ENCODE results near the gene NUDC. TPM values are rescaled to one million over a fixed set of nuclear protein-coding genes. Genes with fewer than 3 reads are reported as not detected.

The NUDC gene
- total RNA-seq, 1 experiment from 2014 or later, result 118 TPM

DNA sequence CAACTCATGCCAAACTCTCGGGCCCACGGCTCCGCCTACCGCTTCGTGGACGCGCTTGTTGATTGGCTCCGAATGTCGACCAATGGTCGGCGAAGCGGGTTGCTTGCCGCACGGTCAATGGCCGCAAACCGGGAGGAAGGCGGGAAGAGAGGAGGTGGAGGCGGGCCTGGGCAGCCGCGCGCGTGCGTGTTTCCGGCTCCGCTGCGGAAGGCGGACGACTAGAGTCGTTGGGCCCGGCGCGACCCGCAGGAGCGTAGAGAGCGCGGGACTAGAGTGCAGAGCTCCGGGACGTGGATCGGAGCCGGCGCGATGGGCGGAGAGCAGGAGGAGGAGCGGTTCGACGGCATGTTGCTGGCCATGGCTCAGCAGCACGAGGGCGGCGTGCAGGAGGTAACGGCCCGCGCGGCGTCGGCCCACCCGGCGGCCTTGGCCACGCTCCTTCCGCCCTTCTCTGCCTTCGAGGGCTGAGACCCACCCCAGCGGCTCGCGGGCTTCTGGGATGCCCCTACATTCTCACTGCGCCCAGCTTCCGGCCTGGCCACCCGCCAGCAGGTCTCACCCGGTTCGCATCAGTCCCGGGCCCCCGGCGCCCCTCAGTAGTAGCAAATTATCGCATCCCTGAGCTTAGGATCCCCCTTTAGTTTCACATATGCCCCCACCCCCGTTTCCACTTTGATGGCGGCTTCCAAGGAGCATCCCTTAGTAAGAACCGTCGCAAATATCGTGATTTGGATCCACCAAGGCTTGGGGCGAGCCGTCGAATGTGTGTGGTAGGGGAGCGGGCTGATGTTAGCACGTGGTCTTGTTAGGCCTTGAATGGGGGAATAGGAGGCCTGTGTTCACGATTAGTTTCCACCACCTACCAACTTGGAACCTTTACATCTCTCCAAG, at the start of gene NUDC (continued):
- peak; percentile 97 for TF ChIP-seq ARID4B (CRISPR knock-in tag; IDR thresholded peaks at IDR 0.05; ENCODE audit: borderline replicate concordance)
- 0 out of 2 replicates have a peak, but pooled peaks have one; percentile 31 for TF ChIP-seq GABPB1 (CRISPR knock-in tag; IDR thresholded peaks at IDR 0.05)
- no peak for TF ChIP-seq TP53 (CRISPR knock-in tag; IDR thresholded peaks at IDR 0.05)
- TF ChIP-seq, protein P1, sequence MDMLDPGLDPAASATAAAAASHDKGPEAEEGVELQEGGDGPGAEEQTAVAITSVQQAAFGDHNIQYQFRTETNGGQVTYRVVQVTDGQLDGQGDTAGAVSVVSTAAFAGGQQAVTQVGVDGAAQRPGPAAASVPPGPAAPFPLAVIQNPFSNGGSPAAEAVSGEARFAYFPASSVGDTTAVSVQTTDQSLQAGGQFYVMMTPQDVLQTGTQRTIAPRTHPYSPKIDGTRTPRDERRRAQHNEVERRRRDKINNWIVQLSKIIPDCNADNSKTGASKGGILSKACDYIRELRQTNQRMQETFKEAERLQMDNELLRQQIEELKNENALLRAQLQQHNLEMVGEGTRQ (CRISPR knock-in tag; IDR thresholded peaks at IDR 0.05), result no peak
- TF ChIP-seq ZNF671 (CRISPR knock-in tag; IDR thresholded peaks at IDR 0.05), result no peak
- no peak for TF ChIP-seq CTCF (IDR thresholded peaks at IDR 0.05)
- TF ChIP-seq OVOL2 (CRISPR knock-in tag; IDR thresholded peaks at IDR 0.05; ENCODE audit: borderline replicate concordance), result no peak
- TF ChIP-seq KAT7 (CRISPR knock-in tag; IDR thresholded peaks at IDR 0.05; ENCODE audit: borderline replicate concordance), result no peak; the same call in 1 of the 2 replicates
- TF ChIP-seq ZNF263 (CRISPR knock-in tag; IDR thresholded peaks at IDR 0.05; ENCODE audit: low read depth), result no peak
- TF ChIP-seq MXD4 (CRISPR knock-in tag; IDR thresholded peaks at IDR 0.05; ENCODE audit: borderline replicate concordance), result no peak
- TF ChIP-seq, protein P2, sequence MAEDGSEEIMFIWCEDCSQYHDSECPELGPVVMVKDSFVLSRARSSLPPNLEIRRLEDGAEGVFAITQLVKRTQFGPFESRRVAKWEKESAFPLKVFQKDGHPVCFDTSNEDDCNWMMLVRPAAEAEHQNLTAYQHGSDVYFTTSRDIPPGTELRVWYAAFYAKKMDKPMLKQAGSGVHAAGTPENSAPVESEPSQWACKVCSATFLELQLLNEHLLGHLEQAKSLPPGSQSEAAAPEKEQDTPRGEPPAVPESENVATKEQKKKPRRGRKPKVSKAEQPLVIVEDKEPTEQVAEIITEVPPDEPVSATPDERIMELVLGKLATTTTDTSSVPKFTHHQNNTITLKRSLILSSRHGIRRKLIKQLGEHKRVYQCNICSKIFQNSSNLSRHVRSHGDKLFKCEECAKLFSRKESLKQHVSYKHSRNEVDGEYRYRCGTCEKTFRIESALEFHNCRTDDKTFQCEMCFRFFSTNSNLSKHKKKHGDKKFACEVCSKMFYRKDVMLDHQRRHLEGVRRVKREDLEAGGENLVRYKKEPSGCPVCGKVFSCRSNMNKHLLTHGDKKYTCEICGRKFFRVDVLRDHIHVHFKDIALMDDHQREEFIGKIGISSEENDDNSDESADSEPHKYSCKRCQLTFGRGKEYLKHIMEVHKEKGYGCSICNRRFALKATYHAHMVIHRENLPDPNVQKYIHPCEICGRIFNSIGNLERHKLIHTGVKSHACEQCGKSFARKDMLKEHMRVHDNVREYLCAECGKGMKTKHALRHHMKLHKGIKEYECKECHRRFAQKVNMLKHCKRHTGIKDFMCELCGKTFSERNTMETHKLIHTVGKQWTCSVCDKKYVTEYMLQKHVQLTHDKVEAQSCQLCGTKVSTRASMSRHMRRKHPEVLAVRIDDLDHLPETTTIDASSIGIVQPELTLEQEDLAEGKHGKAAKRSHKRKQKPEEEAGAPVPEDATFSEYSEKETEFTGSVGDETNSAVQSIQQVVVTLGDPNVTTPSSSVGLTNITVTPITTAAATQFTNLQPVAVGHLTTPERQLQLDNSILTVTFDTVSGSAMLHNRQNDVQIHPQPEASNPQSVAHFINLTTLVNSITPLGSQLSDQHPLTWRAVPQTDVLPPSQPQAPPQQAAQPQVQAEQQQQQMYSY (CRISPR knock-in tag; IDR thresholded peaks at IDR 0.05), result peak; percentile 52
- peak; percentile 68; the same call in 1 of the 2 replicates for TF ChIP-seq ATF2 (CRISPR knock-in tag; IDR thresholded peaks at IDR 0.05; ENCODE audit: borderline replicate concordance, low read depth)
- TF ChIP-seq IRF1 (CRISPR knock-in tag; IDR thresholded peaks at IDR 0.05), result peak; percentile 85
- TF ChIP-seq, protein P3, sequence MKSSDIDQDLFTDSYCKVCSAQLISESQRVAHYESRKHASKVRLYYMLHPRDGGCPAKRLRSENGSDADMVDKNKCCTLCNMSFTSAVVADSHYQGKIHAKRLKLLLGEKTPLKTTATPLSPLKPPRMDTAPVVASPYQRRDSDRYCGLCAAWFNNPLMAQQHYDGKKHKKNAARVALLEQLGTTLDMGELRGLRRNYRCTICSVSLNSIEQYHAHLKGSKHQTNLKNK (CRISPR knock-in tag; IDR thresholded peaks at IDR 0.05), result no peak
- TF ChIP-seq EMX1 (CRISPR knock-in tag; IDR thresholded peaks at IDR 0.05), result no peak
- no peak for TF ChIP-seq RORB (CRISPR knock-in tag; IDR thresholded peaks at IDR 0.05)
- no peak for TF ChIP-seq GRHL2 (CRISPR knock-in tag; IDR thresholded peaks at IDR 0.05; ENCODE audit: insufficient replicate concordance, severe bottlenecking)
- TF ChIP-seq NR3C1 (CRISPR knock-in tag; conservative IDR thresholded peaks at IDR 0.05; ENCODE audit: low read depth), result no peak
- TF ChIP-seq ZNF232 (CRISPR knock-in tag; IDR thresholded peaks at IDR 0.05), result peak; percentile 71; the same call in 1 of the 2 replicates
- TF ChIP-seq GTF2I (CRISPR knock-in tag; conservative IDR thresholded peaks at IDR 0.05), result no peak
- no peak; the same call in 1 of the 2 replicates for TF ChIP-seq ZNF317 (CRISPR knock-in tag; IDR thresholded peaks at IDR 0.05; ENCODE audit: borderline replicate concordance, low read depth)
